Endothelial cell of umbilical vein (primary cell): Measurements from ENCODE around the gene SMOC2. TPM values are rescaled to one million over a fixed set of nuclear protein-coding genes. Genes with fewer than 3 reads are reported as not detected.

ENCODE experiments used
- BruUV-seq: library from RNA; stranded (reverse); fragments of 400-500 nt; replicated peaks from 2 replicates; lab custom pipeline; 2021; lab: Mats Ljungman, UMichigan
- CTCF ChIA-PET: fragments of 300-600, 350-600 bp; sonication (Branson Sonifier 250); formaldehyde crosslinking; loops from one replicate; lab custom pipeline; 2021; ENCODE audit warnings: antibody characterized with exemption, inconsistent platforms; lab: Charles Lee
- POLR2A ChIA-PET: fragments of 300-600, 350-600 bp; sonication (Branson Sonifier 250); formaldehyde crosslinking; loops from one replicate; lab custom pipeline; 2021; ENCODE audit warnings: antibody characterized with exemption, inconsistent platforms; lab: Charles Lee
- DNase-seq: peaks from one replicate; pipeline ENCODE4 v3.0.0-alpha.2; 2011; ENCODE audit warnings: low read depth, low spot score
- FAIRE-seq: peaks from 2 replicates; lab custom pipeline; 2011; peaks lifted over from hg19 to GRCh38; lab: Jason Lieb, UNC
- H2AFZ ChIP-seq: 2 replicates; pipeline ENCODE4 v1.6.0; 2012; ENCODE audit warnings: low read depth, low read length, control low read depth, inconsistent platforms
- H3K27ac ChIP-seq: 2 replicates; pipeline ENCODE4 v1.5.1; 2011; ENCODE audit warnings: low read depth, mild to moderate bottlenecking, control low read depth, low read length, moderate library complexity; ENCODE audit not compliant: insufficient read depth
- H3K27me3 ChIP-seq, 2 experiments: 2 replicates each; pipeline versions ENCODE4 v1.6.0 to v1.6.1; 2011; ENCODE audit warnings: low read length in 2 of 2, mixed read lengths in 1 of 2; ENCODE audit not compliant: control insufficient read depth in 2 of 2, insufficient read depth in 2 of 2
- H3K36me3 ChIP-seq, 2 experiments: 2 replicates in 1 of 2; 3 replicates in 1 of 2; pipeline ENCODE4 v1.5.1; 2011; ENCODE audit warnings: low read length in 2 of 2, mild to moderate bottlenecking in 1 of 2, moderate library complexity in 1 of 2; ENCODE audit not compliant: control insufficient read depth in 2 of 2, insufficient read depth in 2 of 2; ENCODE audit errors: extremely low read depth in 1 of 2
- H3K4me1 ChIP-seq: 3 replicates; pipeline ENCODE4 v1.5.1; 2011; ENCODE audit warnings: mild to moderate bottlenecking, low read length; ENCODE audit not compliant: control insufficient read depth, insufficient read depth; ENCODE audit errors: extremely low read depth
- H3K4me2 ChIP-seq: 2 replicates; pipeline ENCODE4 v1.6.1; 2011; ENCODE audit warnings: low read length, control low read depth, mixed read lengths; ENCODE audit not compliant: insufficient read depth
- H3K4me3 ChIP-seq, 3 experiments: fragments of 200-600 bp in 1 of 3; sonication (generic), shearing (Covaris generic) in 1 of 3; replicated peaks in 1 of 3; 2 replicates each; pipeline ENCODE4 v1.5.1; 2011 to 2016; ENCODE audit warnings: control low read depth in 3 of 3, low read length in 3 of 3, mild to moderate bottlenecking in 2 of 3, inconsistent platforms in 1 of 3, low read depth in 1 of 3, moderate library complexity in 1 of 3; ENCODE audit not compliant: insufficient read depth in 1 of 3
- H3K79me2 ChIP-seq: 2 replicates; pipeline ENCODE4 v1.6.0; 2012; ENCODE audit warnings: low read length, inconsistent platforms; ENCODE audit not compliant: control insufficient read depth, insufficient read depth
- H3K9ac ChIP-seq: replicated peaks from 2 replicates; pipeline ENCODE3; 2011; ENCODE audit warnings: low read length, control low read depth; ENCODE audit not compliant: insufficient read depth; ENCODE audit errors: extremely low read depth
- H3K9me1 ChIP-seq: replicated peaks from 3 replicates; pipeline ENCODE4 v1.6.0; 2011; ENCODE audit warnings: mild to moderate bottlenecking, low read length; ENCODE audit not compliant: control insufficient read depth, insufficient read depth; ENCODE audit errors: extremely low read depth
- H3K9me3 ChIP-seq: replicated peaks from 2 replicates; pipeline ENCODE4 v1.5.1; 2012; ENCODE audit warnings: low read length, inconsistent platforms; ENCODE audit not compliant: control insufficient read depth, insufficient read depth
- H4K20me1 ChIP-seq: replicated peaks from 2 replicates; pipeline ENCODE3; 2011; ENCODE audit warnings: mild to moderate bottlenecking, low read length; ENCODE audit not compliant: control insufficient read depth, insufficient read depth; ENCODE audit errors: extremely low read depth
- CTCF ChIP-seq, 2 donors: IDR thresholded peaks; 1 replicate in 1 of 2; 2 replicates in 1 of 2; pipeline ENCODE4 v1.5.1; 2011; ENCODE audit warnings: low read length in 2 of 2, mild to moderate bottlenecking in 2 of 2, moderate library complexity in 2 of 2, control low read depth in 1 of 2, inconsistent platforms in 1 of 2, low read depth in 1 of 2; ENCODE audit not compliant: insufficient read depth in 1 of 2; ENCODE audit errors: extremely low read depth in 1 of 2
- EZH2 ChIP-seq: IDR thresholded peaks from 2 replicates; pipeline ENCODE4 v1.6.1; 2012; ENCODE audit warnings: borderline replicate concordance, low read depth, mild to moderate bottlenecking, moderate library complexity, low read length, inconsistent platforms; ENCODE audit not compliant: severe bottlenecking
- FOS ChIP-seq: IDR thresholded peaks from 2 replicates; pipeline ENCODE4 v1.6.1; 2011; ENCODE audit warnings: mild to moderate bottlenecking, low read length, moderate library complexity, borderline replicate concordance; ENCODE audit not compliant: insufficient read depth
- GATA2 ChIP-seq: IDR thresholded peaks from 2 replicates; pipeline ENCODE4 v1.7.0; 2011; ENCODE audit warnings: low read depth, mild to moderate bottlenecking, moderate library complexity, mixed read lengths, low read length; ENCODE audit not compliant: insufficient read length, insufficient read depth
- JUN ChIP-seq: IDR thresholded peaks from 2 replicates; pipeline ENCODE4 v1.6.1; 2011; ENCODE audit warnings: borderline replicate concordance, low read depth; ENCODE audit not compliant: insufficient read length, insufficient read depth
- MYC ChIP-seq: IDR thresholded peaks from one replicate; pipeline ENCODE4 v1.6.1; 2011; ENCODE audit warnings: mild to moderate bottlenecking, low read depth, low read length
- POLR2A ChIP-seq: IDR thresholded peaks from 2 replicates; pipeline ENCODE4 v1.6.1; 2012; ENCODE audit warnings: low read depth, mild to moderate bottlenecking, control low read depth, low read length
- POLR2AphosphoS5 ChIP-seq: IDR thresholded peaks from 2 replicates; pipeline ENCODE4 v1.6.1; 2012; ENCODE audit warnings: low read depth, mild to moderate bottlenecking, control low read depth, low read length, moderate library complexity; ENCODE audit not compliant: insufficient read depth
- dilution Hi-C: fragments of 300-500 bp; cut with MboI; formaldehyde crosslinking; loops from one replicate; pipeline ENCODE4 v1.15.0; 2019; ENCODE audit warnings: low sequenced_read_pairs; ENCODE audit not compliant: extremely low pct_ligation_motif_present
- intact Hi-C: fragments of 100-400 bp; cut with micrococcal nuclease; formaldehyde crosslinking; loops from one replicate; pipeline ENCODE4 v1.10.0; 2022
- polyA plus RNA-seq, 4 experiments: library from polyadenylated mRNA; depleted of rRNA in 3 of 4; stranded (reverse) in 3 of 4; unstranded in 1 of 4; fragments of >200 nt; gene quantifications; 2 replicates each; pipeline versions ENCODE4 v1.2.1 to v1.2.3, GENCODE V29; 2011 to 2012; ENCODE audit warnings: missing spikeins in 1 of 4
- total RNA-seq: library from RNA; stranded (reverse); gene quantifications from 2 replicates; pipeline ENCODE4 v1.2.3, GENCODE V29; 2021
- TF ChIP-seq, protein P1 (sequence below): IDR thresholded peaks from 2 replicates; pipeline ENCODE4 v1.6.1; 2011; ENCODE audit not compliant: insufficient read depth, insufficient read length

SMOC2 gene
- total and polyA plus RNA-seq, 2 donors (not counting 3 experiments of a cell fraction or from before 2014, with no cell fraction given), result not detected

GRCh38 chr6:168582571-168582981 lies 141.6 kb downstream of the SMOC2 start:
- Histone ChIP-seq H4K20me1 (no peaks in the 10 kb centered on the region), H3K9me3 (peaks cover 2% of the 10 kb centered on the region), H3K27ac (no peak overlapping the region), H3K36me3 (no peaks in the 10 kb centered on the region), H3K9ac (no peak overlapping the region), H3K79me2 (no peaks in the 10 kb centered on the region), H3K4me1 (no peaks in the 10 kb centered on the region), H3K4me2 (no peak overlapping the region), H3K27me3 (no peaks in the 10 kb centered on the region), H2AFZ (no peak overlapping the region), H3K4me3 (no peak overlapping the region), H3K9me1 (no peaks in the 10 kb centered on the region)
- CTCF ChIA-PET, result no interaction called here
- FAIRE-seq (no peak), DNase-seq (no peak)
- intact Hi-C loops (no loop called here), dilution Hi-C loops (no loop called here)
- POLR2A ChIA-PET, result no interaction called here
- no TSS peak for BruUV-seq
- no peak for TF ChIP-seq POLR2AphosphoS5
- TF ChIP-seq FOS, result no peak
- TF ChIP-seq EZH2, result no peak
- no peak for TF ChIP-seq MYC
- TF ChIP-seq JUN, result no peak
- TF ChIP-seq CTCF (IDR thresholded peaks at IDR 0.05; ENCODE audit: extremely low read depth in 1 of 2, insufficient read depth in 1 of 2, low read depth in 1 of 2, low read length in 2 of 2), result no peak
- no peak for TF ChIP-seq GATA2
- TF ChIP-seq POLR2A, result no peak
- TF ChIP-seq, protein P1, sequence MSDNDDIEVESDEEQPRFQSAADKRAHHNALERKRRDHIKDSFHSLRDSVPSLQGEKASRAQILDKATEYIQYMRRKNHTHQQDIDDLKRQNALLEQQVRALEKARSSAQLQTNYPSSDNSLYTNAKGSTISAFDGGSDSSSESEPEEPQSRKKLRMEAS, result no peak
